Frontal cortex (tissue), 4 donors: ENCODE results near the gene TBXAS1. TPM values are rescaled to one million over a fixed set of nuclear protein-coding genes. Genes with fewer than 3 reads are reported as not detected.

Experiments
- DNase-seq, 2 donors: peaks; one replicate each; pipeline ENCODE4 v3.0.0; 2012; ENCODE audit warnings: low spot score in 2 of 2
- FAIRE-seq: peaks from 2 replicates; lab custom pipeline; 2012; peaks lifted over from hg19 to GRCh38; lab: Jason Lieb, UNC
- total RNA-seq: library from RNA; depleted of rRNA; stranded (reverse); fragments of >200 nt; gene quantifications from one replicate; pipeline ENCODE4 v1.2.3, GENCODE V29; 2014
- donor health status: control.
- donor health status: control.
- donor health status: control.

TBXAS1 gene
- total RNA-seq, 1 donor from 2014 or later, result 2.9 TPM

GRCh38 chr7:139936760-139937310 lies 107.8 kb downstream of the TBXAS1 start:
- no peak for DNase-seq
- FAIRE-seq, result no peak

- DNase-seq (no peak), FAIRE-seq (no peak)
These were observed 108.7 kb downstream of the TBXAS1 start for GRCh38 chr7:139937715-139938114.

GRCh38 chr7:139940866-139941265 lies 111.8 kb downstream of the TBXAS1 start:
- FAIRE-seq (no peak), DNase-seq (no peak)

GRCh38 chr7:139941421-139941820 lies 112.4 kb downstream of the TBXAS1 start:
- DNase-seq (no peak), FAIRE-seq (no peak)

- DNase-seq (no peak), FAIRE-seq (no peak)
These were observed 112.8 kb downstream of the TBXAS1 start for GRCh38 chr7:139941866-139942265.

- FAIRE-seq (no peak), DNase-seq (no peak)
These were observed 113.6 kb downstream of the TBXAS1 start for GRCh38 chr7:139942636-139943035.

- no peak for DNase-seq
- no peak for FAIRE-seq
These were observed 114.3 kb downstream of the TBXAS1 start for GRCh38 chr7:139943401-139943800.

- FAIRE-seq (no peak), DNase-seq (no peak)
These were observed 115.2 kb downstream of the TBXAS1 start for GRCh38 chr7:139944248-139944647.

- DNase-seq (no peak), FAIRE-seq (no peak)
These were observed 117.5 kb downstream of the TBXAS1 start for GRCh38 chr7:139946533-139946932.

GRCh38 chr7:139947021-139947420 lies 118.0 kb downstream of the TBXAS1 start:
- DNase-seq, result no peak
- no peak for FAIRE-seq

- DNase-seq, result no peak
- no peak for FAIRE-seq
These were observed 119.1 kb downstream of the TBXAS1 start for GRCh38 chr7:139948167-139948566.

GRCh38 chr7:139948587-139949335 lies 119.7 kb downstream of the TBXAS1 start:
- DNase-seq (no peak), FAIRE-seq (no peak)

GRCh38 chr7:139949629-139950028 lies 120.6 kb downstream of the TBXAS1 start:
- FAIRE-seq, result no peak
- DNase-seq, result no peak

- DNase-seq, result no peak
- no peak for FAIRE-seq
These were observed 121.9 kb downstream of the TBXAS1 start for GRCh38 chr7:139950881-139951525.

GRCh38 chr7:139953229-139953628 lies 124.2 kb downstream of the TBXAS1 start:
- no peak for DNase-seq
- FAIRE-seq, result no peak

- FAIRE-seq (no peak), DNase-seq (no peak)
These were observed 126.2 kb downstream of the TBXAS1 start for GRCh38 chr7:139955109-139955820.

GRCh38 chr7:139958599-139959284 lies 129.7 kb downstream of the TBXAS1 start:
- FAIRE-seq (no peak), DNase-seq (no peak)

GRCh38 chr7:139959285-139959628 lies 130.2 kb downstream of the TBXAS1 start:
- FAIRE-seq, result no peak

GRCh38 chr7:139959718-139960117 lies 130.7 kb downstream of the TBXAS1 start:
- DNase-seq (no peak), FAIRE-seq (no peak)

More at GRCh38 chr7:139959285-139959628, 130.2 kb downstream of the TBXAS1 start:
- no peak for DNase-seq

GRCh38 chr7:139960157-139960556 lies 131.1 kb downstream of the TBXAS1 start:
- no peak for DNase-seq
- FAIRE-seq, result no peak
